DND-41 (cell line): ENCODE data around the gene MELTF.

Source experiments
- ATAC-seq: fragments of 200-7000 bp; cut with Tn5 transposase; 3 replicates; pipeline ENCODE4 v1.9.1; 2021; ENCODE audit warnings: low read depth; ENCODE audit not compliant: insufficient read depth
- DNase-seq: peaks from one replicate; pipeline ENCODE4 v3.0.0-alpha.2; 2020
- H2AFZ ChIP-seq: 2 replicates; pipeline ENCODE4 v1.6.0; 2012; ENCODE audit warnings: low read depth, low read length
- H3K27ac ChIP-seq: 2 replicates; pipeline ENCODE4 v1.5.1; 2012; ENCODE audit warnings: low read length, inconsistent platforms
- H3K27me3 ChIP-seq: fragments of 200-600 bp; sonication (generic); 2 replicates; pipeline ENCODE4 v1.6.0; 2012; ENCODE audit warnings: low read length, mild to moderate bottlenecking, inconsistent platforms; ENCODE audit not compliant: insufficient read depth, poor library complexity
- H3K36me3 ChIP-seq: 2 replicates; pipeline ENCODE4 v1.5.1; 2012; ENCODE audit warnings: low read length, inconsistent platforms; ENCODE audit not compliant: insufficient read depth
- H3K4me1 ChIP-seq: 2 replicates; pipeline ENCODE4 v1.5.1; 2012; ENCODE audit warnings: mild to moderate bottlenecking, low read length; ENCODE audit not compliant: insufficient read depth
- H3K4me2 ChIP-seq: 2 replicates; pipeline ENCODE4 v1.6.0; 2012; ENCODE audit warnings: mild to moderate bottlenecking, moderate library complexity, low read length, inconsistent platforms; ENCODE audit not compliant: insufficient read depth
- H3K4me3 ChIP-seq, 2 experiments: fragments of 200-600 bp in 1 of 2; shearing (Covaris generic) in 1 of 2; 2 replicates each; pipeline ENCODE4 v1.5.1; 2012 to 2016; ENCODE audit warnings: inconsistent platforms in 2 of 2, low read length in 2 of 2, mild to moderate bottlenecking in 2 of 2, low read depth in 1 of 2, moderate library complexity in 1 of 2
- H3K79me2 ChIP-seq: 2 replicates; pipeline ENCODE4 v1.6.0; 2012; ENCODE audit warnings: low read length, inconsistent platforms; ENCODE audit not compliant: insufficient read depth
- H3K9ac ChIP-seq: 2 replicates; pipeline ENCODE4 v1.6.0; 2012; ENCODE audit warnings: low read depth, mild to moderate bottlenecking, inconsistent platforms, low read length, moderate library complexity
- H3K9me3 ChIP-seq: 2 replicates; pipeline ENCODE4 v1.5.1; 2012; ENCODE audit warnings: low read length, moderate library complexity, mild to moderate bottlenecking, inconsistent platforms; ENCODE audit not compliant: insufficient read depth, severe bottlenecking
- H4K20me1 ChIP-seq: 2 replicates; pipeline ENCODE4 v1.6.0; 2012; ENCODE audit warnings: low read length; ENCODE audit not compliant: insufficient read depth
- CTCF ChIP-seq: IDR thresholded peaks from 2 replicates; pipeline ENCODE4 v1.5.1; 2012; ENCODE audit warnings: borderline replicate concordance, low read length, moderate library complexity, mild to moderate bottlenecking; ENCODE audit not compliant: poor library complexity, severe bottlenecking; ENCODE audit errors: extremely low read depth
- EZH2 ChIP-seq: IDR thresholded peaks from 3 replicates; pipeline ENCODE4 v1.6.1; 2012; ENCODE audit warnings: borderline replicate concordance, low read depth, mild to moderate bottlenecking, moderate library complexity, low read length, inconsistent platforms; ENCODE audit not compliant: severe bottlenecking

Gene MELTF

GRCh38 chr3:196968233-196969133 lies 61.1 kb downstream of the MELTF start, which contains the start of gene PIGZ:
PIGZ (minus strand) TSS chr3:196968833; CDS start chr3:196952031, 16,802 bp downstream.
- H3K79me2 ChIP-seq = no peaks in the 10 kb centered on the region; the same call in 1 of the 2 replicates
- peaks cover 27% of the 10 kb centered on the region for H3K4me1 ChIP-seq
- no peaks in the 10 kb centered on the region for H3K9me3 ChIP-seq
- no peaks in the 10 kb centered on the region for H3K27me3 ChIP-seq
- H3K36me3 ChIP-seq = peaks cover 17% of the 10 kb centered on the region; the same call in 1 of the 2 replicates
- H3K9ac ChIP-seq = peak within 1 kb of the TSS; percentile 86
- H3K27ac ChIP-seq = peak within 1 kb of the TSS; percentile 55
- peak within 1 kb of the TSS; percentile 60 to 77 for H3K4me3 ChIP-seq
- ATAC-seq (peak; percentile 79), DNase-seq (peak; percentile 54)
- no peak for TF ChIP-seq CTCF
- H3K4me2 ChIP-seq = peak within 1 kb of the TSS; percentile 94
- peaks cover 5% of the 10 kb centered on the region; the same call in 1 of the 2 replicates for H4K20me1 ChIP-seq
- peak within 1 kb of the TSS; percentile 90 for H2AFZ ChIP-seq

- Histone ChIP-seq H3K27me3 (no peaks in the 10 kb centered on the region), H3K4me2 (peak overlapping the region; percentile 94), H3K79me2 (no peaks in the 10 kb centered on the region; the same call in 1 of the 2 replicates), H3K36me3 (peaks cover 17% of the 10 kb centered on the region; the same call in 1 of the 2 replicates), H3K27ac (no peak overlapping the region), H3K9me3 (no peaks in the 10 kb centered on the region), H2AFZ (peak overlapping the region; percentile 90; the same call in 1 of the 2 replicates), H3K4me3 (peak overlapping the region; percentile 45 to 77; a peak in 3 of 4 replicates), H3K4me1 (peaks cover 27% of the 10 kb centered on the region), H4K20me1 (peaks cover 5% of the 10 kb centered on the region; the same call in 1 of the 2 replicates), H3K9ac (peak overlapping the region; percentile 86)
- no peak for ATAC-seq
- no peak for DNase-seq
- TF ChIP-seq CTCF (no peak), EZH2 (no peak)
Measured at GRCh38 chr3:196967412-196968232, 62.0 kb downstream of the MELTF start.

- Histone ChIP-seq H3K4me3 (no peak overlapping the region), H3K9ac (no peak overlapping the region), H3K4me1 (peaks cover 27% of the 10 kb centered on the region), H4K20me1 (peaks cover 5% of the 10 kb centered on the region; the same call in 1 of the 2 replicates), H3K27me3 (no peaks in the 10 kb centered on the region), H3K79me2 (no peaks in the 10 kb centered on the region; the same call in 1 of the 2 replicates), H3K36me3 (peaks cover 17% of the 10 kb centered on the region; the same call in 1 of the 2 replicates), H3K9me3 (no peaks in the 10 kb centered on the region), H2AFZ (no peak overlapping the region), H3K4me2 (no peak overlapping the region; the same call in 1 of the 2 replicates), H3K27ac (no peak overlapping the region)
- TF ChIP-seq EZH2 (no peak), CTCF (no peak)
- ATAC-seq (no peak), DNase-seq (no peak)
Measured at GRCh38 chr3:196966526-196967401, 62.9 kb downstream of the MELTF start.
